Inferior parietal cortex (tissue), 1 donor: ENCODE data around the gene ZNF618.

Source experiments
- DNase-seq: peaks from one replicate; pipeline ENCODE4 v3.0.0-alpha.2; 2016; ENCODE audit errors: extremely low spot score

Gene ZNF618

GRCh38 chr9:113911850-113912557 lies 35.9 kb downstream of the ZNF618 start:
- no peak for DNase-seq

DNA sequence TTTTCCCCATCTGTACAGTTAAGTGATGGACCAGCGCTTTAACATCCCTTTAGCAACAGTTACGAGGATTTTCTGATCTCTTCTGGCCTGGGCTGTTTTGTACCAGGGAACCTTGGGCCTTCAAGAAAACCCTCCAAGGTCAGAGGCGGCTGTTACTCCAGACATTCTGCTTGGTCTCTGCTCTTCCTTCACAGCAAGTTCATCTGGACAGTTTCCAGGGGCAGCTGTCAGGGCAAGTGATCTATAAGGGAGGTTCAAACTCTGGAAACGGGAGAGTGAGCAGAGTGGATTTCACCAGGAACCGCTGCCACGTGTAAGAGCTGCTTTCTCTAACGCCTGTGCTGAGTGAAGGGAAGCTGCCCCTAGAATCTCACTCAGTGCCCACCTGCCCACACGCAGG lies 36.7 kb downstream of the ZNF618 start:
- no peak for DNase-seq

DNA sequence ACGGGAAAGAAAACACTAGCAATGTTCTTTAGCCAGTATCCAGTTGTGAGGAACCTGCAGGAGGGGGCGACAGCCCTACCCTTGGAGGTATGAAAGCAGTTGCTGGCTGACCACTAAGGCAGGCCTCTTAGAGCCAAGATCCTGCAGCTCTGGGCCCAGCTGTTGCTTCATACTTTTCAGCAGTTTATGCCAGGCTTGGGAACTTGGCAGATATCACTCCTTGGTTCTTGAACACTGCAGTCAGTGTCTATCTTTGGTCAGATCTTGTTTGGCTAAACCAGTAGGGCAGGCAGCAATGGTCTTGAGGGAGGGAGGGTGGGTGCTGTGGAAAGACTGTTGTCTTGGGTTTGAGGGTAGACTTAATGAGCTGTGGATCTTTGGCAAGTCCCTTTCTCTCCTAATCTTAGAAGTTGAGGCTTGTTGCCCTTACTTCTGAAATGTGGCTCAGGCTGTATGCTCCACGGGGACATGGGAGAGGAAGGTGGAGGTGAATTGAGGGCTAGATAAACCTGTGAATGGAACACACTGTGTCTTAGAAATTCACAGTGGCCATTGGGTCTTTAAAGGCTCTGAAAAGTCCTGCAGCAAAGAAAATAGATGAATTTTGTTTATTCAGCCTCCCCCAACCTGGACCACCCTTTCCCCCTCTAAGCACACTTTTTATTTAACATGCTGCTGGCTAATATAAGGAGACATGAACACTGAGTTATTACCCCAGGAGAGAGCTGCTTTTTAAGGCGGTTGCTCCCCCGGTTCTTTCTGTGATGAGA lies 37.5 kb downstream of the ZNF618 start:
- DNase-seq = no peak

DNA sequence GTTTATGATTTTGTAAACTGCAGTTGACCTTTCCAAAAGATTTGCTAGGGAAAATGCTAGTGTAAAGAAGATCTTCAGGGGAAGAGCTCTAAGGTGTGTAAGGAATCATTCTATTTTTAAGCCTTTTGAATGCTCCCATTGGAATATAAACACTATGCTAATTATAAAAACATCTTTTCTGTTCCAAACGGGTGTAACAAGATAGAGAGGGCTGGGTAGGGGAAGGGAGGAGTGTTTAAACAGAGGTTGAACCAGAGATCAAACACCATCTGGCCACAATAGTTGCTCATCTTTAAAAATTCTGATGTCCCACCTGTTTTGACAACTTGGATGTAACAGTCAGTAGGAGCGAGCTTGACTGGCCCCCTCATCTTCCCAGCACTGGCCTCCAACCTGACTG lies 38.4 kb downstream of the ZNF618 start:
- DNase-seq = no peak

DNA sequence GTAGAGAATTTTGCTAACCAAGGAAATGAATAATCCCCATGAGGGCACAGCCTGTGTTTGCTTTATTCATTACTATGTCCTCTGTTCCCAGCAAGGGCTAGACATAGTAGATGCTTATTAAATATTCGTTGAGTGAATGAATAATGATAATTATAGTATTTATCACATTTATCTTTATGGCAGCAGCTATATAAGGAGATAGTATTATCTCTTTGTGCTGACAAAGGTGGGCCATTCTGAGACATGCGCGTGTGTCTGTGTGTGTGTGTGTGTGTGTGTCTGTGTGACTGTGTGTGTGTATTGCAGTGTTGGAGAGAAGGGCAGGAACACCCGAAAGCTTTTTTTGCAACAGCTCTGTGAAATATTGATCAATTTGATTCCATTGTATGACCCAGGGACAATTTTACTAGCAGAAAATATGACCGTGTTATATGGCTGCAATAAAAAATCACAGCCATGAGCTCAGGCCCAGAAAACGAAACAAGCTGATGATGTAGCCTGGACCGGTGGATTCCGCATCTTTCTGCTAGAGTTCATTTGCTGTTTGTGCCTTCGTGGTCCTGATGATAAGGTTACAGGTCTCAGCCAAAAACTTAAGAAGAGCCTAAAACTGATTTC lies 39.8 kb downstream of the ZNF618 start:
- DNase-seq = no peak

- no peak for DNase-seq
These were observed 40.8 kb downstream of the ZNF618 start for GRCh38 chr9:113916931-113917330.

GRCh38 chr9:113918697-113919350 lies 42.7 kb downstream of the ZNF618 start:
- DNase-seq = no peak

DNA sequence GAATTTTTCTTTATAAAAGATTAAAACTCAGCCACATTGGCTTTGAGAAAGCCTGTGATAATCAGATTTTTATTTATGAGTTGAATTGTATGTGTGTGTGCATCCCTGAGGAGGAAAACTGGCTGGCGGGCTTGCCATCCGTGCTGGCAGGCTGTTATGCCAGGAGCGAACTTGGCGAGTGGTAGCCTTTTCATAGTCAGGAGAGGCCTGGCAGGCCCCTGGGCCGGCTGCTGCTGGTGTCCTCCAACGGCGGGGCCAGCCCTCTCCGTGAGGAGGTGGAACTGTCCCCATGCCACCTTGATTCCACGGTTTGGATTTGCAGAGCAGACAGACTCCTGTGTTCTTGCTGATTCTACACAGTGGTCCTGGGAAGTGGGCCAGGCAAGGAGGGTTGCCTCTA lies 43.3 kb downstream of the ZNF618 start:
- DNase-seq = no peak

GRCh38 chr9:113919871-113920270 lies 43.8 kb downstream of the ZNF618 start:
- no peak for DNase-seq

DNA sequence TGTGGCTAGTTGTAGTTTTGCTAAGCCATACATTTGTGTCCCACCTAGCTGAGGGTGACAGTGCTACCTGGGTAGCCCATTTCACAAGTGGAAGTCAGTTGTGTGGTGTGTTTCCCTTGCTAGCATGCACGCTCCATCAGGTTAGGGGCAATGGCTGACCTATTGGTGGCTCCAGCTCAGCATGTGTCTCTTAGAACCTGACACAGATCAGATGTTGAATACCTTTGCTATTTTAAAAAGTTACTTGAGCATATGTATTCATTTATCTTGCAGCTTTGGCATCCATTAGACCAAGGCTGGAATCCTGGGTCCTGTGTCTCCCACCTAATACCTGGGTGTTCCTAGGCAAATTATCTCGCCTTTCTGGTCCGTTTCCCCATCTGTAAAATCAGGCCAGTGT lies 44.8 kb downstream of the ZNF618 start:
- no peak for DNase-seq

DNA sequence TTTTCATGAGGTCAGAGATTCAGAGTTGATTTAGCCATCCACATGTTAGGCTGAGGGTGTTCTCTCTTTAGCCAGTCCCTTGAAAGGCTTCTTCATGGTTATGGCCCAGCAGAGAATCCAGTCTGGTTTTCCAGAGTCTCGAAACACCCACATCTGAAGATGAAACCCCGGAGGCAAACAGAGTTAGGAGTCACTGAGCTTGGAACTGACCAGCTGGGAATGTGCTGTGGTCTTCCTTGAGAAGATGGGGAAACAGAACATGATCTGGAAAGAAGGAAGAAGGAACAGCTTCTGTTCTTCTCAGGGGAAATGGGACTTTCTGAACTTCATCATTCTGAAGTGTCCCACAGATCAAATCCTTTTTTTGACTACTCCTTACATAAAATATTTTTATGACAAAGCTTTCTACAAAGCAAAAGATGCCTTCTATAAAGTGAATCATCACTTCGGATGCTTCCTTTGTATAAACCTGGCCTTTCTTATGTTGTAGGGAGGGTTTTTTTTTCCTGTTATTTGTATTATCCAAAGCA lies 45.4 kb downstream of the ZNF618 start:
- no peak for DNase-seq

DNA sequence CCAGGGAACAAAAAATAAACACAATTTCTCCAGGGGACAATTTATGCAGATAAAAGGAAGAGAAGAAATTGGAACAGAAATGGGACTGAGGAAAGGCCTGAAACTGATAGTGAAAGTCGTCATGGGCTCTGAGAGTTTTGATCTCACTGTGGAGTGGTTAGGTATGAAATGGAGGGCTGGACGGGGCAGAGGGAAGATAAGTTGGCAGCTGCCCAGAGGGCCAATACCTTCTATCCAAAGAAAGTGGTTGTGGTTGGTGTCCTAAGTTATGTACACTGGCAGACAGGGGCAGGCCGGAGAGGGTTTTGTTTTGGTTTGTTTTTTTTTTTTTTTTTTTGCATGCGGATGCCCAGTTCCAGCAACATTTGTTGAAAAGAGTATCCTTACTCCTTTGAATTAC lies 46.1 kb downstream of the ZNF618 start:
- DNase-seq = no peak

GRCh38 chr9:113926211-113926610 lies 50.1 kb downstream of the ZNF618 start:
- DNase-seq = no peak

DNA sequence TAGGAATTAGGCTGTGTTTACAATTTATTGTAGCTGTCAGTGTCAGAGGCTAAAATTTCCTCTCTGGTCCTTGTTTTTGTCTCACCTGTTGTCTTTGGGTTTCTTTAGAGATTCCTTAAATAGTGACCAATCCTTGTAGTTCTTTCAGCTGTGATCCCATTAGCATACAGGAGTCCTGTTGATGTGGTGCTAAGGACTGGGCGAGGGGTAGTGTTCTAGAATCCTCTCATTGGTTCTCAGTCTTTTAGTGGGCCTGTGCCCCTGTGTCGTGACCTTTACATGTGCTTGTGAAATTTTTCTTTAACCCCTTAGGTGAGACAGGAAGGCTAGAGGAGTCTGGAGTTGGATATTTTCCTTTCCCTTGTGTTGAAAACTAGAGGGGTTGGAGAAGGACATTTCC lies 51.2 kb downstream of the ZNF618 start:
- no peak for DNase-seq

DNA sequence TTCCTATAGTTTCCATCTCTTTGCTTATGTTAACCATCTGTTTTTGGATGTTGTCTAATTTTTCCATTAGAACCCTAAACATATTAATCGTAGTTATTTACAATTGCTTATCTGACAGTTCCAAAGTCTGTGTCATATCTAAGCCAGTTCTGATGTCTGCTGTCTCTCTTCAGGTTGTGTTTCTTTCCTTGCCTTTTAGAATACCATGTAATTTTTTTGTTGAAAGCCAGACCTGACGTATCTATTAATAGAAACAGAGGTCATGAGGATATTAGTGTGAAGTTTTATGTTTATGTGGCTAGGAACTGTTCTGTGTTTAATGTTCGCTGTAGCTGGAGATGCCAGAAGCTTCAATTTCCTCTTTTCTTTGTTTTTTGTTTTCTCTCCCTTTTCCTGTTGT lies 52.2 kb downstream of the ZNF618 start:
- no peak for DNase-seq

DNA sequence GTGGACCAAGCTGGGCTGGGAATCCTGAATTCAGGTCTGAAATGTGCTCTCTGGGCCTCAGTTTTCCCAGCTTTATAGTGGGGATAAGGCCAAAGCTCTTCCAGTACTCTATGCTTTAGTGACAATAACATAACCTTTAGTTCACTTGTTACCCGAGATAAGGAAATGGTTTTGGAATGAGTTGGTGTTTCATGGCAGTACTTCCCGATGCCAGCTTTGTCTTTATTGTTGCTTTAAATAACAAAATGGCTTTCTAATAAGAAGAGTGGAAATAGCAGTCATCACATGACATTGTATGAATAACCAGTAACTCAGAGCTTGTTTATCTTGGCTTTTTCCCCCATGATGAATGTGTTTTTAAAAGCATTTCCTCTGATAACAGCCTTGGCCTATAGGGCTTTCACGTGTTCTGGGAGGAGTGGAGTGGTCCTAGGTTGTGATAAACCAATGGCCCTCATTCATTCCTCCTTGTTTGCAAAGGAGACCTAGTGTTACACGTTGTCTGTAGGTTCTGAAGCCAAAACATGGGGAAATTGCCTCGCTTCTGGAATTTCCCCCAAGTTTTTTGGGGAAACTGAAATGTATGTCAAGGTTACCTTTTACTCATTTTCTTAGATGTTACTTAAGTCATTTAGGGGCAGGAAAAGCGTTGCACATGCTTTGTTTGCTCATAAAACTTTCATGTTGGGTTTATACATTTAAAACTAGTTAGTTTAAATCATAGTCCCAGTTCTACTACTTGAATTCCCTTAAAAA lies 53.7 kb downstream of the ZNF618 start:
- no peak for DNase-seq

- DNase-seq = no peak
These were observed 54.3 kb downstream of the ZNF618 start for GRCh38 chr9:113930390-113930783.

DNA sequence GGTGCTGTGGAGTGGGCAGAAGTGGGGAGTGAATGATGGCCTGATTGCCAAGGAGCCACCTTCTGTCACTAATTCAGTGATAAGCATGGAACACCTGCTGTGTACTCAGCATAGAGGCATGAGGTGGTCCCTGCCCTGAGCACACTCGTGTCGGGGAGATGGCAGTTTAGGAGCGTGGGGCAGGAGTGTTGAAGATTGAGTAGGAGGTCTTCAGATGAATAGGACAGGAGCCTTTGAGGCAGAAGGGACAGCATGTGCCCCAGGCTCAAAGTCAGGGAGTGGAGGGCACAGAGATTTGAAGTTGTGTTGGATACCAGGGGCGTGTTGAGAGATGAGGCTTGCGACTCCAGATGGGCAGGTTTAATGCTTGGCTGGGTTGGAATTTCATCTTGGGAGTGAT lies 55.0 kb downstream of the ZNF618 start:
- DNase-seq = no peak

- no peak for DNase-seq
These were observed 55.7 kb downstream of the ZNF618 start for GRCh38 chr9:113931777-113932176.

GRCh38 chr9:113932906-113933584 lies 56.9 kb downstream of the ZNF618 start:
- DNase-seq = no peak

DNA sequence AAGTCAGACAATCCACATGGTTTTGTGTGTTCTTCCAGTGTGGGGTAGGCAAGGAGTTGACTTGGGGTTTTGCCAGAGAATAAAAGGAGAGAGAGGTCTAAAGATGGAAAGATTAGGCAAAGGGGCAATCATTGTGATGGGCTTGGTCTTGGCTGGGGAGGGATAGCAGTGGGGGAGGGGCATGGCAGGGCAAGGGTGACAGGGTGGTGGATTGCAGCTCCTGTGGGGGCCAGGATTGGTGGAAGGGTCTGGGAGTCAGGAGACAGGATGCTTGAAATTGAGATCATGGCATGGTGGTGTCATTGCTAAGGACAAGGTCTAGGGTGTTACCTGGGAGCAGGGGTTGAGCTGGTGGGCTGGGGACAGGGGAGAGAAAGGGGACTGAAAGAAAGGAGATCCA lies 57.6 kb downstream of the ZNF618 start:
- DNase-seq = no peak
